Natural killer cell treated with Interleukin-12 subunit alpha and Interleukin-12 subunit beta and Interleukin-15 and Interleukin-18, amount 100 ng/mL, for 72 hours (primary cell): ENCODE results near the gene CENPT. TPM values are rescaled to one million over a fixed set of nuclear protein-coding genes. Genes with fewer than 3 reads are reported as not detected.
"Not testable (repeated sequence)": the region's sequence is repeated elsewhere in the genome, so short reads cannot be mapped to it uniquely, and the experiment has no call there.

Experiments used
- ATAC-seq, 2 donors: fragments of 150-1000 bp; cut with Tn5 transposase in 1 of 2; sonication (Bioruptor Pico), chemical (Tn5 transposase) in 1 of 2; 2 replicates each; pipeline ENCODE4 v1.10.0; 2021
- DNase-seq: peaks from one replicate; pipeline ENCODE4 v3.0.0; 2022; ENCODE audit warnings: low spot score
- H3K27ac Mint-ChIP-seq, 2 donors: 1 replicate in 1 of 2; 2 replicates in 1 of 2; pipeline ENCODE4 v1.8.0; 2022; ENCODE audit warnings: mixed read lengths in 2 of 2, mild to moderate bottlenecking in 1 of 2, moderate library complexity in 1 of 2
- H3K27me3 Mint-ChIP-seq, 2 donors: 1 replicate in 1 of 2; 2 replicates in 1 of 2; pipeline ENCODE4 v1.8.0; 2022; ENCODE audit warnings: mixed read lengths in 2 of 2
- H3K36me3 Mint-ChIP-seq: one replicate; pipeline ENCODE4 v1.8.0; 2022; ENCODE audit warnings: mixed read lengths
- H3K4me1 Mint-ChIP-seq, 2 donors: 1 replicate in 1 of 2; 2 replicates in 1 of 2; pipeline ENCODE4 v1.8.0; 2022; ENCODE audit warnings: low read depth in 2 of 2, mixed read lengths in 2 of 2, mild to moderate bottlenecking in 1 of 2
- H3K4me3 Mint-ChIP-seq: one replicate; pipeline ENCODE4 v1.8.0; 2022; ENCODE audit warnings: mixed read lengths
- H3K9me3 Mint-ChIP-seq: 2 replicates; pipeline ENCODE4 v1.8.0; 2022; ENCODE audit warnings: mixed read lengths
- total RNA-seq, 2 donors: library from RNA; stranded (reverse); gene quantifications; one replicate each; pipeline ENCODE4 v1.2.3, GENCODE V29; 2022

Gene CENPT
- total RNA-seq, 2 donors from 2014 or later, result 51.6 to 83.7 TPM

- H3K27ac Mint-ChIP-seq, result no peak overlapping the region
- DNase-seq (no peak), ATAC-seq (no peak)
- H3K9me3 Mint-ChIP-seq, result no peaks in the 10 kb centered on the region
- H3K4me1 Mint-ChIP-seq, result peaks cover 18 to 21% of the 10 kb centered on the region in 2 donors
- H3K36me3 Mint-ChIP-seq, result peaks cover 10% of the 10 kb centered on the region
- H3K4me3 Mint-ChIP-seq, result no peak overlapping the region
- no peaks in the 10 kb centered on the region for H3K27me3 Mint-ChIP-seq
Observed at GRCh38 chr16:67869653-67870052, 22.2 kb upstream of the CENPT start.

GRCh38 chr16:67868290-67868689 lies 20.8 kb upstream of the CENPT start:
- no peaks in the 10 kb centered on the region for H3K9me3 Mint-ChIP-seq

GRCh38 chr16:67865318-67865717 lies 17.8 kb upstream of the CENPT start:
- no peak for ATAC-seq
- DNase-seq, result no peak
- Mint-ChIP-seq H3K4me1 (peaks cover 12 to 19% of the 10 kb centered on the region in 2 donors), H3K36me3 (no peaks in the 10 kb centered on the region), H3K27me3 (no peaks in the 10 kb centered on the region), H3K27ac (no peak overlapping the region), H3K9me3 (no peaks in the 10 kb centered on the region), H3K4me3 (no peak overlapping the region)

More at GRCh38 chr16:67868290-67868689, 20.8 kb upstream of the CENPT start:
- ATAC-seq (no peak), DNase-seq (no peak)
- no peak overlapping the region for H3K4me3 Mint-ChIP-seq
- H3K36me3 Mint-ChIP-seq, result peaks cover 4% of the 10 kb centered on the region
- H3K4me1 Mint-ChIP-seq, result peaks cover 6 to 10% of the 10 kb centered on the region in 2 donors
- H3K27me3 Mint-ChIP-seq, result no peaks in the 10 kb centered on the region
- H3K27ac Mint-ChIP-seq, result no peak overlapping the region

GRCh38 chr16:67864594-67864993 lies 17.1 kb upstream of the CENPT start:
- Mint-ChIP-seq H3K27me3 (no peaks in the 10 kb centered on the region), H3K4me1 (peaks cover 12 to 19% of the 10 kb centered on the region in 2 donors), H3K4me3 (no peak overlapping the region), H3K27ac (no peak overlapping the region), H3K9me3 (no peaks in the 10 kb centered on the region), H3K36me3 (no peaks in the 10 kb centered on the region)
- DNase-seq (no peak), ATAC-seq (no peak)

GRCh38 chr16:67864044-67864443 lies 16.6 kb upstream of the CENPT start:
- H3K27me3 Mint-ChIP-seq, ATAC-seq, H3K9me3 Mint-ChIP-seq, H3K27ac Mint-ChIP-seq, DNase-seq, H3K36me3 Mint-ChIP-seq, H3K4me3 Mint-ChIP-seq: not testable (repeated sequence)
- H3K4me1 Mint-ChIP-seq, result peaks cover 12 to 21% of the 10 kb centered on the region in 2 donors

GRCh38 chr16:67862623-67863583 lies 15.4 kb upstream of the CENPT start:
- no peaks in the 10 kb centered on the region for H3K9me3 Mint-ChIP-seq
- DNase-seq, result no peak
- H3K4me1 Mint-ChIP-seq, result peaks cover 18 to 31% of the 10 kb centered on the region in 2 donors
- H3K27me3 Mint-ChIP-seq, result no peaks in the 10 kb centered on the region
- H3K27ac Mint-ChIP-seq, result no peak overlapping the region
- ATAC-seq, result no peak
- H3K36me3 Mint-ChIP-seq, result no peaks in the 10 kb centered on the region
- no peak overlapping the region for H3K4me3 Mint-ChIP-seq

- DNase-seq (no peak), ATAC-seq (no peak)
- H3K4me3 Mint-ChIP-seq, result no peak overlapping the region
- peak overlapping the region in 1 of 2 donors; percentile 58 for H3K27ac Mint-ChIP-seq
- no peaks in the 10 kb centered on the region for H3K36me3 Mint-ChIP-seq
- H3K4me1 Mint-ChIP-seq, result peaks cover 24 to 40% of the 10 kb centered on the region in 2 donors
- H3K27me3 Mint-ChIP-seq, result no peaks in the 10 kb centered on the region
- no peaks in the 10 kb centered on the region for H3K9me3 Mint-ChIP-seq
Observed at GRCh38 chr16:67861877-67862276, 14.4 kb upstream of the CENPT start.

- ATAC-seq, result no peak
- no peak overlapping the region for H3K4me3 Mint-ChIP-seq
- H3K27me3 Mint-ChIP-seq, result no peaks in the 10 kb centered on the region
- no peak for DNase-seq
- no peaks in the 10 kb centered on the region for H3K9me3 Mint-ChIP-seq
- H3K36me3 Mint-ChIP-seq, result no peaks in the 10 kb centered on the region
- H3K4me1 Mint-ChIP-seq, result peaks cover 24 to 42% of the 10 kb centered on the region in 2 donors
- H3K27ac Mint-ChIP-seq, result peak overlapping the region in 1 of 2 donors; percentile 58
Observed at GRCh38 chr16:67860589-67861398, 13.3 kb upstream of the CENPT start.

GRCh38 chr16:67858500-67858899 lies 11.0 kb upstream of the CENPT start:
- H3K27ac Mint-ChIP-seq, result peak overlapping the region; percentile 69 to 78
- H3K4me3 Mint-ChIP-seq, result no peak overlapping the region
- peak in 1 of 2 donors; percentile 11 for ATAC-seq
- no peaks in the 10 kb centered on the region for H3K36me3 Mint-ChIP-seq
- no peak for DNase-seq
- no peaks in the 10 kb centered on the region for H3K27me3 Mint-ChIP-seq
- H3K4me1 Mint-ChIP-seq, result peaks cover 28 to 46% of the 10 kb centered on the region in 2 donors
- no peaks in the 10 kb centered on the region for H3K9me3 Mint-ChIP-seq

- H3K27ac Mint-ChIP-seq, result peak overlapping the region; percentile 69 to 78
- DNase-seq (no peak), ATAC-seq (peak; percentile 75 to 87)
- no peaks in the 10 kb centered on the region for H3K36me3 Mint-ChIP-seq
- H3K27me3 Mint-ChIP-seq, result no peaks in the 10 kb centered on the region
- H3K4me3 Mint-ChIP-seq, result no peak overlapping the region
- H3K9me3 Mint-ChIP-seq, result no peaks in the 10 kb centered on the region
- H3K4me1 Mint-ChIP-seq, result peaks cover 28 to 46% of the 10 kb centered on the region in 2 donors
Observed at GRCh38 chr16:67857547-67858233, 10.2 kb upstream of the CENPT start.

- no peak for ATAC-seq
- no peak for DNase-seq
- H3K9me3 Mint-ChIP-seq, result no peaks in the 10 kb centered on the region
- no peaks in the 10 kb centered on the region for H3K27me3 Mint-ChIP-seq
- peaks cover 28 to 43% of the 10 kb centered on the region in 2 donors for H3K4me1 Mint-ChIP-seq
- no peak overlapping the region for H3K4me3 Mint-ChIP-seq
- H3K36me3 Mint-ChIP-seq, result no peaks in the 10 kb centered on the region
- peak overlapping the region; percentile 69 to 78 for H3K27ac Mint-ChIP-seq
Observed at GRCh38 chr16:67856927-67857546, 9.5 kb upstream of the CENPT start.

- Mint-ChIP-seq H3K9me3 (no peaks in the 10 kb centered on the region), H3K27me3 (no peaks in the 10 kb centered on the region), H3K27ac (no peak overlapping the region), H3K4me1 (peaks cover 17 to 32% of the 10 kb centered on the region in 2 donors), H3K36me3 (no peaks in the 10 kb centered on the region), H3K4me3 (no peak overlapping the region)
- no peak for DNase-seq
- ATAC-seq, result no peak
Observed at GRCh38 chr16:67855789-67856188, 8.3 kb upstream of the CENPT start.

- no peak for ATAC-seq
Observed at GRCh38 chr16:67853670-67854069, 6.2 kb upstream of the CENPT start.

More at GRCh38 chr16:67853670-67854069, 6.2 kb upstream of the CENPT start:
- Mint-ChIP-seq H3K27me3 (no peaks in the 10 kb centered on the region), H3K9me3 (no peaks in the 10 kb centered on the region), H3K27ac (no peak overlapping the region), H3K36me3 (no peaks in the 10 kb centered on the region), H3K4me1 (peaks cover 20 to 29% of the 10 kb centered on the region in 2 donors), H3K4me3 (no peak overlapping the region)
- DNase-seq, result no peak
